ENCODE data around the gene COPZ2.
"Not testable (repeated sequence)": the region's sequence is repeated elsewhere in the genome, so short reads cannot be mapped to it uniquely, and the experiment has no call there.

The COPZ2 gene

DNA sequence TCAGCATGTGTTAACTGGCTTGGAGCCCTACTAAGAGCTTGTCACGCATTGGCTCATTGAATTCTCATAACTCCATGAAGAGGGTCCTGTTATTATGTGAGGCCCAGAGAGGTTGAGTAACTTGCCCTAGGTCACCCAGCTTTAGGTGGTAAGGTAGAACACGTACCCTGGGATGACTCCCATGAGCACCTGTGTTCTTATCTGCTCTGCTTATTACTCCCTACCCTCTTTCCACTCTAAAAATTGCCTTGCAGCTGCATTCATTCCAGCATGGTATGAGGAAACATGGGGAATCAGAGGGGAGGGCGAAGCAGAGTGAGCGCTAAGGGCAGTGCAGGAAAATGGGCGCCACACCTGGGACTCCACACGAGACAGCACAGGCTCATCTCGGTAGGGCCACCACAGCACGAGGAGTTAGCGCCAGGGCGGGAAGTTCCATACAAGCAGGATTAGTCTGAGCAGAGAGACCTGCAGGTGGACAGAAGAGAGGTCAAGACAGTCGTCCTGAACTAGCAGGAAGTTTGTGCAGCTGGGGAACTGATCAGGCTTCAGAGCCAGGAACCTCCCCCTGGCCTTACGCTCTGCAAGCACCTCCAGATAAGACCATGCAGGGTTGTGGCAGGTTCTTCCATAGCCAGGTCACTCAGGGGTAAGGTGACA, 10.1 kb downstream of the COPZ2 start:
- DNase-seq, result no peak

DNA sequence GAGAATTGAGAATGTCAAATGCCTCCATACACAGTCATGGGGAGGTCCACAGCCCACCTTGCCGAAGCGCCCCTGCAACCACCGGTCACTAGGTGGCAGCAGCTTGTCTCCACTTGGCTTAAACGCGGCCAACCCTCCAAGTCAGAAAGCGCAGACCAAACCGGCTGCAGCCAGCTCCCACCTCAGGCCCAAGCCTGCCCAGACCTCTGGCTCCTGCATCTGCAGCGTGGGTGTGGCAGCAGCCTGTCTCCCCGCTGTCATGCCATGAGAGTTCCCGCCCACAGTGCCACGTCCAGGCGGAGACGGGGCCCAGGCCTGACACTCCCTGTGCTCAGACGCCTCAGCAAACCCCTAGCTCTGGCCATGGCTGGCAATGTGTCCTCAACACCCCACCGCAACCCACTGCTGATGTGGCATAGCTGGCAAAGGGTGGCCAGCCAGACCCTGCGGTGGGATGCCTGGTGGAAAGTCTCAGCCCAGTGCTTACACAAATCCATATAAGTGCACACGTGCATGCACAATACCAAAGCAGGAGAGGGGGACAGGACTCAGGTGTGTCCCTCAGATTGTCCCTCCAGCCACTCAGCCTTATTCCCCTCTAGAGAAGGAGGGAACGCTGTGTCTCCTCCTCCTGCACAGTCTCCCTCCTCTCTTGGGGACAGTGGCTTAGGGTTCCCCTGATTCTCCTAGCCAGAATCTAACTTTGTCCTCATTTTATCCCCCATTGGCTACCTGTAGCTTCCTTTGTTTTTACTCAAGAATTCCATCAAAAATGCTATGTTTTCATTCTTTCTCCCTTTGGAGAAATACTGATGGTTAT, 10.9 kb downstream of the COPZ2 start:
- DNase-seq, result peak; percentile 89

DNA sequence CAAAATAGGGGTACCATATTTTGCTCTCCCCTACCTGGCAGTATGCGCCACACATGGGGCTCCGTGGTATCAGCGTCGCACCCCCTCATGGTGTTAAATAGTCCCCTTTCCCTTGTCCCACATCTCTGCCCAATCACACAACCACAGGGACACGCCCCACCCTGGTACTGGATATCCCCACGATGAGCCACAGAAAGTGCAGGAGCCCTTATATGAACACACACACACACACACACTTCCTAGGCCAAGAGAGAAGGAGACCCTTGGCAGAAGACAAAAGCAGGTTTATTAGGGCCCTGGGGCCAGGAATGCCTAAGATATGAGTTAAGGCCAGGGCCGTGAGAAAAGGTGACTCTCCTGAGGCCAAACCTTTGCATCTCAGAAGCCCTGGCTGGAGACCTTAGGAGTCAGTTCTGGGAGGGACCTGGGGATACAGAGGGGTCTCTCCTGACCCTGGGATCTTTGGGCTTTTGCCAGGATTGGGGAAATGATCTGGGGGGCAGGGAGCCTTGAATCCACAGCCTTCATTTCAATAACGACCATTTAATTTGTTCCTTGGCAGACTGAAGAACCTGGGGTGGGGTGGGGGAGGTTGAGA, 11.6 kb downstream of the COPZ2 start:
- no peak for DNase-seq

DNA sequence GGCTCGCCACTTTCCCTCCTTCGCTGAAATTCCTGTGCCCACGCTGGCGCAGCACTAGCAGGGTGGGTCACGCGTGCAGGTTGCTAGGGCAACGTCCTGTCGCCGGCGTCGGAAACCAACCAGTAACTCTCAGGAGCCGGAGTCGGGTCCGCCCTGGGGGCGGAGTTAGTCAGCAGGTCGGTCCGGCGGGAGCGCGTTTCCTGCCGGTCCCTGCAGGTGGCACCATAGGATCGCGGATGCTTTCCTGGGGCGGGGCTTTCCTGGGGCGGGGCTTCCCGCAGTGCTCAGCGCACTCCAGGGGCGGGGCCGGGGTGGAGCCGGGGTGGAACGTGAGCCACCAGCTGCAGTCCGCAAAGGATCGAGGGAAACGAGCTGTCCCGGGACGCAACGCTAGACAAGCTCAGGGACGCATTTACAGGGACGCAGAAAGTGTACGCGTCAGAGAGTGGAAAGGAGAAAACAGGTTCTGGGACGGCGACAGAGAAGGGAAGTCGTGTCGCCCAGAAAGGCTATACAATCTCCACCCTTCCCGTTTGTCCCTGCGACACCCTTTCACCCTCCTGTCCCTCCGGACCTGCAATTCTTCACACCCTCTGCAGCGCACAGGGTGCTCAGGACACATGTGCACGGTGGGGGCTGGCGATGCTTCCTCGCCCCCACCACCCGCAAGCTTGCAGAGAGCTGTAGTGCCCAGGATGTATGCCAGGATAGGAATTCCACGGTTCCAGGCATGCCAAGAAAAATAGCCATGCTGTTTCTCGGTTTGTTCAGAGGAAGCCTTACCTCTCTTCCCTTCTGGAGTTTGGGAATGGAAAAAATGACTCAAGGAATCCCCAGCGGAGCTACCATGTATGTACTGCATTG, 12.3 kb downstream of the COPZ2 start:
- DNase-seq, result peak; percentile 95

GRCh38 chr17:48024149-48025039, 13.2 kb downstream of the COPZ2 start:
- DNase-seq, result peak; percentile 34

GRCh38 chr17:48023400-48024148, 14.0 kb downstream of the COPZ2 start:
- peak; percentile 34 for DNase-seq

DNA sequence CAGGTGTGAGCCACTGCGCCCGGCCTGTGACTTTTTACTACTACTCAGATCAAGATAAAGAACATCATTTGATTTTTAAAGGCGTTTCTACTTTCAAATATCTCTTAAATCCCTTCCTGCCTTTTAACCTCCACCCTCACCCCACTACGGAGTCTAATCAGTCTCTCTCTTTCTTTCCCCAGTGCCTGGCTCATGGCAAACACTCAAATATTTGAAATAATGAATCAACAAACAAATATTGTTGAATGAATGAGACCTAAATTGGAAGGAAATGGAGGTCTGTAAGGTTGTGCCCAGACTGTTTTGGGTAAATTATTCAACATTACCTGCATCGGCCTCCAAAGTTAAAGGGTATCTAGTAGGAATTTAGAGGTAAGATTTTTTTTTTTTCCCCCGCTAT, 14.7 kb downstream of the COPZ2 start:
- no peak for DNase-seq

- DNase-seq, result no peak
Observed at GRCh38 chr17:48021934-48022333, 15.7 kb downstream of the COPZ2 start.

GRCh38 chr17:48017817-48018158, 19.8 kb downstream of the COPZ2 start:
- not testable (repeated sequence) for DNase-seq

DNA sequence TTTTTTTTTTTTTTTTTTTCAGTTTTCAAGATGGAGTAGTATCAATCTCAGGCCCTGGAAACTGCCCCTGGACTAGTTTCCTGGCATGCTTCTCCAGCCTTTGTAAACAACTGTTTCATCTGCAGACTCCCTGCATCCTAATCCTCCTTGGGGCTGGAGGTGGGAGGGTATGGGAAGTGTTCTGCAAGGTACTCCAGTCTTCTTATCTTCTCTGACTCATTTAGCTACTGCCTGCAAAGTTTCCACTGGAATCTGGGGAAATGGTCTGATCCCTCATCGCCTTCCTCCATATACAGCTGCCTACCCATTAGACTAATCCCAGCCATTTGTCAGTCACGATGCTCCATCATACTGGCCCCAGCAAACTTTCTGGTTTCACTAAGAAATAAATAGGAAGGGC, 21.5 kb downstream of the COPZ2 start:
- DNase-seq, result peak; percentile 26

GRCh38 chr17:48014595-48015111, 22.9 kb downstream of the COPZ2 start:
- DNase-seq, result no peak

DNA sequence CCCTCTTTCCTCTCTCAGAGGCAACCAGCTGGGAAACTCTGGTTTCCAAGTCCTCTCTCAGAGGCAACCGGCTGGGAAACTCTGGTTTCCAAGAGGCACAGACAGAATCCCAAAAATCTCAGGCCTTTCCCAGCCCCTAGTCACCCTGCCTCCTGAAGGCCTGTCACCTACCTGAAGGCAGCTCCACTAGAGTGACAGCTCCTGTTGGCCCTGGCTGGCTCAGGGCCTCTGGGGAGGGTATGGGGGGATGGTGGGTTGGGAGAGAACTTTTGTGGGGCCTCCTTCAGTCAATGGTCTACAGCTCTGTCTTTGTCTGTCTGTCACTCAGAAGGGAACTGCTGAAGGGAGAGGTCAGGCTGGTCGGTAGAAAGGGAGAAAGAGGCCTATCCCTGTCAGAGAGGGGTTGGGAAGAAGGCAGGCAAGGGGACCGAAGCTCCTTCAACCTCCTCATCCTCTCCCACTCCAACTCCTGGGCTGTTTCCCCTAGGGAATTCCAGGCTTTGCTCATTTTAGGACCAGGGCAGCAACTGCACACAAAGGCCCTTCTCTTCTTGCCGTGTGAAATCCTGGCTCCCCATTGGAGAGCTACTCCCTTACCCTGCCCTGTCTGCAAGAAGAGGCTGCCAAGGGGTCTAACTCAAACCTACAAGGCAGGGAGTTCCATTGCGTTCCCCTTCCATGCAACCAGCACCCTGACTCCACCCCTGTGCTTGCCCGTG, 23.6 kb downstream of the COPZ2 start:
- DNase-seq, result no peak

GRCh38 chr17:48012654-48013053, 24.9 kb downstream of the COPZ2 start:
- DNase-seq, result no peak

DNA sequence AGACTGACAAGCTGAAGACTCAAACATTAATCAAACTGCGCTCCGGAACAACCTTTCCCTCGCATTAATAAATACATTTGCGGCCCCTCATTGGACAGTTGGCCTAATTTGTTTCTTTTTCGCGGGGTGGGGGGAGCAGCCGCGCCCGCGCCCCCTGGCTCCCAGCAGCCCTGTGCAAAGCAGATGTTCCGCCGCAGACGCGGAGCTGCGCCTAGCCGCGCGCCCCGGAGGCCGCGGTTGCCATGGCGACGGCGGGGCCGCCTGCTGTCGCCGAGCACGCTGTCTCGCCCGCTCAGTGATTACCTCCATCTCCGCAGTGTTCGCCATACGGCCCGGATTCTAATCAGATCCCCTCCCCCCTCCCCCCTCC, 25.5 kb downstream of the COPZ2 start:
- DNase-seq, result peak; percentile 39

GRCh38 chr17:48011405-48012150, 26.0 kb downstream of the COPZ2 start:
- peak; percentile 68 for DNase-seq

GRCh38 chr17:48010193-48010592, 27.4 kb downstream of the COPZ2 start:
- DNase-seq, result no peak

DNA sequence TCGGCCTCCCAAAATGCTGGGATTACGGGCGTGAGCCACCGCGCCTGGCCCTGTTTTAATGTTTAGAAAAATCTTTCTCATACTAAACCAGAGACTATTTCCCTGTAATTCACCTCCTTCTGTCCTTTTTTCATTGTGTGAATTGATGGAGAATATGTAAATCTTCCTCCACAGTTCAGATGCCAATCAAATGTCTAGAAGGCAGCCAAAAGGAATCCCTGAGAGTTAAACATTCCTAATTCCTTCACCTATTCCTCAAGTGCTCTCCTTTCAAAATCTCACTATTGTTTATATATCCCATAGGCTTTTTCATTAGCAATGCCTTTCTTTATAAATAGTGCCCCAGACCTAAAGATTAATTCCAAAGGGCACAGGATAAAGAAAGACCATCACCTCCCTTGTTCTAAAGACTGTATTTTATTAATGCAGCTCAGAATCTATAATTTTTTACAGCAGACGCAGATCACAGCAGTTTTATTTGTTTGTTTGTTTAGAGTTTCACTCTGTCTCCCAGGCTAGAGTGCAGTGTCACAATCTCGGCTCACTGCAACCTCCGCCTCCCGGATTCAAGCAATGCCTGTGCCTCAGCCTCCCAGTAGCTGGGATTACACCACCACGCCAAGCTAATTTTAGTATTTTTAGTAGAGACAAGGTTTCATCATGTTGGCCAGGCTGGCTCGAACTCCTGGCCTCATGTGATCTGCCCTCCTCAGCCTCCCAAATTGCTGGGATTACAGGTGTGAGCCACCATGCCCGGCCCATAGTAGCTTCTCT, 30.5 kb downstream of the COPZ2 start:
- DNase-seq, result no peak

DNA sequence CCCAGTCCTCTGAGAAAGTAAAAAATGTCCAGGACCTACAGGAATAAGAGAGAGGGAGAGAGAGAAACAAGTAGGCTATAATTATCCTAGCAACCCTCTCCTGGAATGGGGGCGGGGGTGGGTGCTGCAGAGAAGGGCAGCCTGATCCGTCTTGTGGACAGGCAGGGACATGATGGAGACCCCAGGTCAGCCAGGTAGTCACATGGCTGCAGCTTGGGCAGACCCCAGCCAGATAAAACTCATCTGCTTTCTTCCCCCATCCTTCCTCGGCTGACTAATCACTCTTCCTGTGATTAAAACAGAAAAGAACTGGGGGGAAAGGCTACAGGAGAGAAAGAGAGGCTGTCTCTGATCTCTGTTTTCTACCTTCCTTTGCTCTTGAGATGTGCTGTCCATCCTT, 32.6 kb downstream of the COPZ2 start:
- no peak for DNase-seq
